ENCODE results near the gene TBC1D2B. TPM values are rescaled to one million over a fixed set of nuclear protein-coding genes. Genes with fewer than 3 reads are reported as not detected.
A peak's percentile ranks its signal among the peaks of the same experiment; 100 is the strongest.

TBC1D2B gene
- total RNA-seq, 5 donors from 2014 or later (not counting 1 experiment from before 2014, with no cell fraction given) = 86.1 to 106 (median 101) TPM

DNA sequence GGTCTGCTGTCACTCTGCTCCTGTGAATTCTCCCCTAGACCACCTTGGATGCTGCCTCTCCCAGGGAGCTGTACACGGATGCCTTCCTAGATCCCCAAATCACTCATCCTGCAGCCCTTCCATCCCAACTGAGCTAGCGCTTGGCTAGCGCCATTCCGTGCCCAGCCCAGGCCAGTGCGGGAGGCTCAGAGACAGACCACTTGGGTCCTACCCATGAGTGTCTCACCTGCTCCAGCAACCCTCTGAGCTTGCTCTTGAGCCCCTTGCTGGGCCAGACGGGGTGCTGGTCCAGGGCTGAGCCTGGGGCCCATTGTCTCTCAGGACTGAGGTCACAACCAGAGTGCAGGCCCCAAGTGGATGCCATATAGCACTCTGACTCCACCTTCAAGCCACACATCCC lies 32.6 kb upstream of the TBC1D2B start:
- H3K9me3 Mint-ChIP-seq = no peaks in the 10 kb centered on the region
- DNase-seq (no peak), ATAC-seq (replicated peaks in 1 of 4) (no peak)
- Histone ChIP-seq H3K4me3 (ENCODE audit: control insufficient read depth in 1 of 2, extremely low read depth in 1 of 2, low read length in 1 of 2) (no peak overlapping the region), H3K4me1 (ENCODE audit: control insufficient read depth in 1 of 2, extremely low read depth in 1 of 2, insufficient read depth in 2 of 2, low read length in 2 of 2) (peaks cover 0 to 21% of the 10 kb centered on the region in 2 experiments), H3K27ac (ENCODE audit: low read length) (no peak overlapping the region), H3K27me3 (replicated peaks in 1 of 2; ENCODE audit: control insufficient read depth in 2 of 2, extremely low read depth in 1 of 2, insufficient read depth in 2 of 2, low read length in 1 of 2) (peaks cover 0 to 3% of the 10 kb centered on the region in 2 experiments), H3K36me3 (ENCODE audit: control insufficient read depth in 2 of 2, extremely low read depth in 1 of 2, insufficient read depth in 1 of 2, low read length in 1 of 2) (no peaks in the 10 kb centered on the region), H3K9me3 (no peaks in the 10 kb centered on the region)
- H3K27me3 Mint-ChIP-seq = no peaks in the 10 kb centered on the region
- POLR2A ChIA-PET = no interaction called here
- WGBS (ENCODE audit: insufficient coverage) = 90% methylated on average over 6 of the region's 6 CpGs
- no peak overlapping the region for H3K27ac Mint-ChIP-seq
- H3K4me3 Mint-ChIP-seq = no peak overlapping the region
- peaks cover 14 to 29% (median 19%) of the 10 kb centered on the region in 3 donors for H3K4me1 Mint-ChIP-seq
- CTCF ChIA-PET = interaction anchor here (1.0 to 5.0 kb wide), 7 partner anchors 62 to 151 kb away, joined by 4 to 40 read pairs (median 16); no protein-coding TSS in a partner anchor
- H3K36me3 Mint-ChIP-seq = no peaks in the 10 kb centered on the region

DNA sequence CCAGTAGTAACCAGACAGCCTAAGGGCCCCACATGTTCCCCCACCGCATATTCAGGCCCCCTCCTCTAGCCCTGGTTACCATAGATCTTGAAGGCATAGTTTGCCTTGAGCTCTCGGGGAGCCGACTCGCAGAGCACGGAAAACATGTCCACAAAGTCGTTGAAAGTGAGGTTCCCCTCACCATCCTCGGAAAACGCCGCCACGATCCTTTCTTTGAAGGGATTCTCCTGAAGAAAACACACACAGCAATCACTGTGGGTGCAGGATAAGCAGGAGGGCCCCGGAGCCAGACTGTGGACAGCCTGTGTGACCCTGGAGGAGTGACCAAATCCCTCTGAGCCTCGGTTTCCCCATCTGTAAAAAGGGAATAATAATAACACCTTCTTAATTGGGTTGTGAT lies 31.6 kb upstream of the TBC1D2B start:
- DNase-seq = no peak

DNA sequence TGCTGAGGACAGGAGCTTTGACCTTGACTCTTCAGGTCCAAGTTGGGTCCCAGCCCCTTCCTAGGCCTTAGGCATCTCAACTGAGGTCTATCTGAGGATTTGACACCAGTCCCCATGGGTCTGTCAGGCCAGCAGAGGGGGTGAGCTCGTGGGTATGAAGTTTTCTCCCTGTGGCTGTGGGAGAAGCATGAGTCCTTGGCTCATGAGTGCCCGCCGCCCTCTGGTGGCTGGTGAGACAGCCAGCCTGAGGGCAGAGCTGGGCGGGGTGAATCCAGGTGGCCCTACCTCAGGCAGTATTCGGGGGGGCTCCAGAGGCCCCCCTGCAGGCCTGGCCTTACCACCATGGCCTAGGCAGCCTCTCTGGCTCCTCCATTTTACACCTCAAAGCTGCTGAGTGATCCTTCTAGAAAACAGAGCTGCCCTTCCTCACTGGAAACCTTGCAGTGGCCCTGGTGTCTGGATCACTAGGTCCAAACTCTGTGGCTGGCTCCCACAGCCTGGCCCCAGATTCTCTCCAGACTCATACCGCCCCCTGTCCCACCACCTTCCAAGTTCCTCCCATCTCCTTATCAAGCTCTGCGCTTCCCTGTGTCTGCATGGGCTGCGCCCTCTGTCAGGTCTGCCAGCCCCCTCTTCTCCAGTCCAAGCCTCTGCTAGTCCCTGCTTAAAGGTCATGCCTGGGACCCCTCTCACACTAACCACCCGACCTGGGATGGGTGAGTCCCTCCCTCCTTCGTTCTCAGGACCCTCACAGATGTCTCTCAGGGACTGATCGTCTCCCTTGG lies 31.0 kb upstream of the TBC1D2B start:
- no peak overlapping the region for H3K27ac Mint-ChIP-seq
- ChIA-PET POLR2A (interaction anchor here (0.6 to 0.7 kb wide), 2 partner anchors 25 to 59 kb away, joined by 3 to 5 read pairs; no protein-coding TSS in a partner anchor), CTCF (interaction anchor here (0.6 to 5.0 kb wide), 39 partner anchors 8 to 883 kb away, joined by 3 to 40 read pairs (median 4); partner anchors contain the start of genes CIB2 (in 1 of the 2) and TBC1D2B (in 1 of the 2))
- H3K27me3 Mint-ChIP-seq = no peaks in the 10 kb centered on the region
- 35% methylated on average over 11 of the region's 11 CpGs for whole genome bisulfite sequencing (ENCODE audit: insufficient coverage)
- no peak overlapping the region for H3K4me3 ChIP-seq (ENCODE audit: control insufficient read depth in 1 of 2, extremely low read depth in 1 of 2, low read length in 1 of 2)
- H3K27me3 ChIP-seq (replicated peaks in 1 of 2; ENCODE audit: control insufficient read depth in 2 of 2, extremely low read depth in 1 of 2, insufficient read depth in 2 of 2, low read length in 1 of 2) = peaks cover 0 to 3% of the 10 kb centered on the region in 2 experiments
- no peaks in the 10 kb centered on the region for H3K9me3 Mint-ChIP-seq
- H3K9me3 ChIP-seq = no peaks in the 10 kb centered on the region
- H3K4me1 ChIP-seq (ENCODE audit: control insufficient read depth in 1 of 2, extremely low read depth in 1 of 2, insufficient read depth in 2 of 2, low read length in 2 of 2) = peaks cover 11 to 37% of the 10 kb centered on the region in 2 experiments
- ATAC-seq (replicated peaks in 1 of 4) = peak; percentile 77 to 88 (median 82)
- H3K36me3 ChIP-seq (ENCODE audit: control insufficient read depth in 2 of 2, extremely low read depth in 1 of 2, insufficient read depth in 1 of 2, low read length in 1 of 2) = no peaks in the 10 kb centered on the region
- DNase-seq = peak; percentile 71 to 91 (median 82)
- no peak overlapping the region for H3K4me3 Mint-ChIP-seq
- peaks cover 30 to 45% (median 33%) of the 10 kb centered on the region in 3 donors for H3K4me1 Mint-ChIP-seq
- H3K27ac ChIP-seq (ENCODE audit: low read length) = no peak overlapping the region
- H3K36me3 Mint-ChIP-seq = no peaks in the 10 kb centered on the region

More for the DNA sequence above, 31.6 kb upstream of the TBC1D2B start:
- H3K4me3 ChIP-seq (ENCODE audit: control insufficient read depth in 1 of 2, extremely low read depth in 1 of 2, low read length in 1 of 2) = no peak overlapping the region
- H3K27ac ChIP-seq (ENCODE audit: low read length) = no peak overlapping the region
- no peaks in the 10 kb centered on the region for H3K9me3 Mint-ChIP-seq
- peaks cover 0 to 3% of the 10 kb centered on the region in 2 experiments for H3K27me3 ChIP-seq (replicated peaks in 1 of 2; ENCODE audit: control insufficient read depth in 2 of 2, extremely low read depth in 1 of 2, insufficient read depth in 2 of 2, low read length in 1 of 2)
- ChIA-PET CTCF (interaction anchor here (0.6 to 5.0 kb wide), 28 partner anchors 8 to 883 kb away, joined by 3 to 40 read pairs (median 6); partner anchors contain the start of gene TBC1D2B (in 1 of the 2)), POLR2A (no interaction called here)
- no peak for ATAC-seq (replicated peaks in 1 of 4)
- H3K4me3 Mint-ChIP-seq = no peak overlapping the region
- peaks cover 4 to 31% of the 10 kb centered on the region in 2 experiments for H3K4me1 ChIP-seq (ENCODE audit: control insufficient read depth in 1 of 2, extremely low read depth in 1 of 2, insufficient read depth in 2 of 2, low read length in 2 of 2)
- WGBS (ENCODE audit: insufficient coverage) = 91% methylated on average over 9 of the region's 12 CpGs
- peaks cover 24 to 38% (median 28%) of the 10 kb centered on the region in 3 donors for H3K4me1 Mint-ChIP-seq
- H3K27me3 Mint-ChIP-seq = no peaks in the 10 kb centered on the region
- H3K36me3 ChIP-seq (ENCODE audit: control insufficient read depth in 2 of 2, extremely low read depth in 1 of 2, insufficient read depth in 1 of 2, low read length in 1 of 2) = no peaks in the 10 kb centered on the region
- H3K27ac Mint-ChIP-seq = no peak overlapping the region
- H3K36me3 Mint-ChIP-seq = no peaks in the 10 kb centered on the region
- no peaks in the 10 kb centered on the region for H3K9me3 ChIP-seq

DNA sequence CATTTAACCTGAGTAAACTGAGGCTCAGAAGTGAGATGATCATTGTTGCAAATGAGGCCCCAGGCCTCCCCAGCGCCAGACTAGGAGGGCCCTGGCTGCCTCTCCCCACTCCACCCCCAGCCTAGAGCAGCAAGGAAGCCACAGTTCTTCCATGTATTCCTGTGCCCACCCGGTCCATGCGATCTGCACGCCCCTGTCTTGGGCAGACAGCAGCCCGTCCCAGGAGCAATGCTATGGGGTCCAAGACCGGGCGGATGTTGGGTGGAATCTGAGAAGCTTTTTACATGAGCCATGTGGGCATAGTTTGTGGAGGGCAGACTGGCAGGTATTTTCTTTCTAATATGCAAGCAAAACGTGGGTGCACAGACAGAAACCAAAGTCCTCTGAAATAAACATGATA lies 30.0 kb upstream of the TBC1D2B start:
- no peak for ATAC-seq (replicated peaks in 1 of 4)
- WGBS (ENCODE audit: insufficient coverage) = 85% methylated on average over 6 of the region's 8 CpGs
- ChIA-PET CTCF (interaction anchor here (0.6 to 5.0 kb wide), 13 partner anchors 57 to 158 kb away, joined by 3 to 40 read pairs (median 4); no protein-coding TSS in a partner anchor), POLR2A (no interaction called here)
- Histone ChIP-seq H3K36me3 (ENCODE audit: control insufficient read depth in 2 of 2, extremely low read depth in 1 of 2, insufficient read depth in 1 of 2, low read length in 1 of 2) (no peaks in the 10 kb centered on the region), H3K4me3 (ENCODE audit: control insufficient read depth in 1 of 2, extremely low read depth in 1 of 2, low read length in 1 of 2) (no peak overlapping the region), H3K4me1 (ENCODE audit: control insufficient read depth in 1 of 2, extremely low read depth in 1 of 2, insufficient read depth in 2 of 2, low read length in 2 of 2) (peaks cover 17 to 48% of the 10 kb centered on the region in 2 experiments), H3K27ac (ENCODE audit: low read length) (no peak overlapping the region), H3K27me3 (replicated peaks in 1 of 2; ENCODE audit: control insufficient read depth in 2 of 2, extremely low read depth in 1 of 2, insufficient read depth in 2 of 2, low read length in 1 of 2) (peaks cover 0 to 3% of the 10 kb centered on the region in 2 experiments), H3K9me3 (no peaks in the 10 kb centered on the region)
- Mint-ChIP-seq H3K27me3 (no peaks in the 10 kb centered on the region), H3K4me1 (peaks cover 32 to 55% (median 41%) of the 10 kb centered on the region in 3 donors), H3K36me3 (no peaks in the 10 kb centered on the region), H3K9me3 (no peaks in the 10 kb centered on the region), H3K4me3 (no peak overlapping the region), H3K27ac (peak overlapping the region; percentile 52 to 66)
- DNase-seq = no peak

DNA sequence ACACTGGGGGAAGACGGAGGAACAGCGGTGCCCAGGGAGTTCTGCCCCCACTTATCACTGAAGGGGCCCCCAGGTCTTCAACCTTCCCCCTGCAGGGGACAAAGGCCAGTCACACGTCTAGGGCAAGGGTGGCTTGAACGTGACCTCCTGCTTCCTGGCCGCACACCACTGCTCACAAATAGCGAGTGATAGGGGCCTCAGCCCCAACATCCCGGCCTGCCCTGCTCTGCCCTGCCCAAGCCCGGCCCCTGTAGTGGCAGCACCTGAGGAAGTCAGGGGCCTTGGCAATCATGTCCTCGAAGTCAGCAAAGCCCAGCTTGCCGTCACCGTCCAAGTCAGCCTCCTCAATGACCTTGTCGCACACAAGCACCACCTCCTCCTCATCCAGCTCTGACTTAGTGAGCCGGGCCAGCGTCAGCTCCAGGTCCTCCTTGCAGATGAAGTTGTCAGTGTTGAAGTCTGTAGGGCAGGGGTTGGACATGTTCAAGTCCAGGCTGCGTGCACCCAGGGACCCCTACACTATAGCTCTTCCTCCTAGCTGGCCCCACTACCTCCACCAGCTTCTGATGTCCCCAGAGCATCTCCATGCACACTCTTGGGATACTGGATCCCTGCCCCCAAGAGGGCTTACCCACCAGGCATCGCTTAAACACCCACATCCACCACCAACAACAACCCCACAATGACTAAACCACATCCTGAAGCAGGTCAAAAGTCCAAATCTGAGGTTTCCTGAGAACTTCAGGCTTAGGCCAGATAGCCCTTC lies 28.1 kb upstream of the TBC1D2B start:
- no peaks in the 10 kb centered on the region for H3K9me3 ChIP-seq
- ATAC-seq (replicated peaks in 1 of 4) (no peak), DNase-seq (no peak)
- H3K36me3 ChIP-seq (ENCODE audit: control insufficient read depth in 2 of 2, extremely low read depth in 1 of 2, insufficient read depth in 1 of 2, low read length in 1 of 2) = no peaks in the 10 kb centered on the region
- peak overlapping the region in 1 of 3 donors; percentile 4 for H3K4me3 Mint-ChIP-seq
- no peaks in the 10 kb centered on the region for H3K36me3 Mint-ChIP-seq
- H3K4me1 Mint-ChIP-seq = peaks cover 32 to 59% (median 43%) of the 10 kb centered on the region in 3 donors
- peak overlapping the region; percentile 91 to 95 for H3K27ac Mint-ChIP-seq
- peaks cover 0 to 3% of the 10 kb centered on the region in 2 experiments for H3K27me3 ChIP-seq (replicated peaks in 1 of 2; ENCODE audit: control insufficient read depth in 2 of 2, extremely low read depth in 1 of 2, insufficient read depth in 2 of 2, low read length in 1 of 2)
- no peaks in the 10 kb centered on the region for H3K9me3 Mint-ChIP-seq
- H3K27ac ChIP-seq (ENCODE audit: low read length) = peak overlapping the region; percentile 15
- ChIA-PET POLR2A (no interaction called here), CTCF (interaction anchor here in 1 of 2 donors (0.5 to 1.2 kb wide), 2 partner anchors 35 to 54 kb away, joined by 3 to 6 read pairs; no protein-coding TSS in a partner anchor)
- no peaks in the 10 kb centered on the region for H3K27me3 Mint-ChIP-seq
- 67% methylated on average over 7 of the region's 16 CpGs for WGBS (ENCODE audit: insufficient coverage)
- H3K4me3 ChIP-seq (ENCODE audit: control insufficient read depth in 1 of 2, extremely low read depth in 1 of 2, low read length in 1 of 2) = no peak overlapping the region
- H3K4me1 ChIP-seq (ENCODE audit: control insufficient read depth in 1 of 2, extremely low read depth in 1 of 2, insufficient read depth in 2 of 2, low read length in 2 of 2) = peaks cover 17 to 51% of the 10 kb centered on the region in 2 experiments

All from T-cell (primary cell).